NCI-H146 treated with DMSO at 0.1 percent for 48 hours (cell line): Measurements from ENCODE around the gene AKAIN1.

ENCODE experiments used
- DNase-seq: peaks from one replicate; lab custom pipeline; 2025; ENCODE audit not compliant: unreplicated experiment; lab: John Stamatoyannopoulos, UW

Gene AKAIN1

GRCh38 chr18:5197032-5197434 lies at the start of gene AKAIN1:
Gene AKAIN1, minus strand, starts transcription at chr18:5197257. Its CDS starts 204 bp downstream, at chr18:5197053.
- peak; percentile 83 for DNase-seq

GRCh38 chr18:5244941-5245340 lies 47.9 kb upstream of the AKAIN1 start:
- no peak for DNase-seq

- DNase-seq: no peak
These were observed 42.4 kb upstream of the AKAIN1 start for GRCh38 chr18:5239447-5239846.

GRCh38 chr18:5238371-5238976 lies 41.4 kb upstream of the AKAIN1 start:
- DNase-seq: peak; percentile 67

GRCh38 chr18:5237723-5238370 lies 40.8 kb upstream of the AKAIN1 start:
- peak; percentile 93 for DNase-seq

- peak; percentile 82 for DNase-seq
These were observed 40.1 kb upstream of the AKAIN1 start for GRCh38 chr18:5237083-5237722.

- no peak for DNase-seq
These were observed 17.7 kb upstream of the AKAIN1 start for GRCh38 chr18:5214583-5215351.

GRCh38 chr18:5207471-5208150 lies 10.6 kb upstream of the AKAIN1 start:
- DNase-seq: no peak

- DNase-seq: no peak
These were observed 1.3 kb upstream of the AKAIN1 start for GRCh38 chr18:5198311-5198710.

- DNase-seq: peak; percentile 85
These were observed 404 bp upstream of the AKAIN1 start for GRCh38 chr18:5197461-5197860.

- DNase-seq: peak; percentile 73
These were observed 615 bp downstream of the AKAIN1 start for GRCh38 chr18:5196253-5197031.

GRCh38 chr18:5195656-5196055 lies 1.4 kb downstream of the AKAIN1 start:
- no peak for DNase-seq

GRCh38 chr18:5180254-5180653 lies 16.8 kb downstream of the AKAIN1 start:
- no peak for DNase-seq

GRCh38 chr18:5178519-5178918 lies 18.5 kb downstream of the AKAIN1 start:
- DNase-seq: no peak

GRCh38 chr18:5175378-5175777 lies 21.7 kb downstream of the AKAIN1 start:
- DNase-seq: no peak

GRCh38 chr18:5173646-5174045 lies 23.4 kb downstream of the AKAIN1 start:
- DNase-seq: no peak

GRCh38 chr18:5173236-5173635 lies 23.8 kb downstream of the AKAIN1 start:
- DNase-seq: no peak

GRCh38 chr18:5167831-5168230 lies 29.2 kb downstream of the AKAIN1 start:
- DNase-seq: no peak

GRCh38 chr18:5166606-5167280 lies 30.3 kb downstream of the AKAIN1 start:
- no peak for DNase-seq

GRCh38 chr18:5164903-5165302 lies 32.2 kb downstream of the AKAIN1 start:
- DNase-seq: no peak
